HEK293T (cell line): Measurements from ENCODE around the gene ATP6V1G2.

Experiments used
- ARNT ChIP-seq: fragments of 450-650 bp; IDR thresholded peaks from 2 replicates; pipeline ENCODE4 v1.6.1; 2017; ENCODE audit warnings: mild to moderate bottlenecking
- BHLHE40 ChIP-seq: fragments of 450-650 bp; IDR thresholded peaks from 2 replicates; pipeline ENCODE4 v1.6.1; 2016; ENCODE audit warnings: mild to moderate bottlenecking, moderate library complexity, borderline replicate concordance
- ELF4 ChIP-seq: fragments of 450-650 bp; IDR thresholded peaks from 2 replicates; pipeline ENCODE4 v1.6.1; 2017; ENCODE audit warnings: antibody characterized with exemption
- FOXA1 ChIP-seq: fragments of 450-650 bp; IDR thresholded peaks from 2 replicates; pipeline ENCODE4 v1.6.1; 2016; ENCODE audit warnings: mild to moderate bottlenecking
- FOXK2 ChIP-seq: fragments of 450-650 bp; IDR thresholded peaks from 2 replicates; pipeline ENCODE4 v1.6.1; 2016; ENCODE audit warnings: mild to moderate bottlenecking
- FOXM1 ChIP-seq: fragments of 450-650 bp; IDR thresholded peaks from 2 replicates; pipeline ENCODE4 v1.6.1; 2017; ENCODE audit warnings: mild to moderate bottlenecking, borderline replicate concordance
- HDGF ChIP-seq: fragments of 450-650 bp; IDR thresholded peaks from 2 replicates; pipeline ENCODE4 v1.6.1; 2017; ENCODE audit warnings: antibody characterized with exemption, borderline replicate concordance
- L3MBTL2 ChIP-seq: fragments of 450-650 bp; conservative IDR thresholded peaks from 2 replicates; pipeline ENCODE4 v1.6.1; 2016; ENCODE audit warnings: mild to moderate bottlenecking
- NFRKB ChIP-seq: fragments of 450-650 bp; IDR thresholded peaks from 2 replicates; pipeline ENCODE4 v1.6.1; 2016; ENCODE audit warnings: mild to moderate bottlenecking, moderate library complexity
- SP1 ChIP-seq: fragments of 450-650 bp; IDR thresholded peaks from 2 replicates; pipeline ENCODE4 v1.6.1; 2017
- SUZ12 ChIP-seq: fragments of 450-650 bp; IDR thresholded peaks from 2 replicates; pipeline ENCODE4 v1.6.1; 2016; ENCODE audit warnings: mild to moderate bottlenecking
- TARDBP ChIP-seq: fragments of 450-650 bp; IDR thresholded peaks from 2 replicates; pipeline ENCODE4 v1.6.1; 2016
- ZNF384 ChIP-seq: fragments of 450-650 bp; IDR thresholded peaks from 2 replicates; pipeline ENCODE4 v1.6.1; 2016
- TF ChIP-seq, protein P1 (sequence below): fragments of 450-650 bp; IDR thresholded peaks from 2 replicates; pipeline ENCODE4 v1.6.1; 2016

GRCh38 chr6:31534521-31535040 is 11.8 kb downstream of the ATP6V1G2 start:
- TF ChIP-seq SP1 (no peak), HDGF (no peak), TARDBP (no peak), FOXA1 (no peak), ZNF384 (no peak), BHLHE40 (no peak), SUZ12 (no peak), L3MBTL2 (no peak), FOXM1 (no peak), NFRKB (no peak), ELF4 (no peak), ARNT (no peak), FOXK2 (no peak)
- TF ChIP-seq, protein P1, sequence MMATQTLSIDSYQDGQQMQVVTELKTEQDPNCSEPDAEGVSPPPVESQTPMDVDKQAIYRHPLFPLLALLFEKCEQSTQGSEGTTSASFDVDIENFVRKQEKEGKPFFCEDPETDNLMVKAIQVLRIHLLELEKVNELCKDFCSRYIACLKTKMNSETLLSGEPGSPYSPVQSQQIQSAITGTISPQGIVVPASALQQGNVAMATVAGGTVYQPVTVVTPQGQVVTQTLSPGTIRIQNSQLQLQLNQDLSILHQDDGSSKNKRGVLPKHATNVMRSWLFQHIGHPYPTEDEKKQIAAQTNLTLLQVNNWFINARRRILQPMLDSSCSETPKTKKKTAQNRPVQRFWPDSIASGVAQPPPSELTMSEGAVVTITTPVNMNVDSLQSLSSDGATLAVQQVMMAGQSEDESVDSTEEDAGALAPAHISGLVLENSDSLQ, result no peak
